ENCODE measurements around the gene SH3PXD2A.

SH3PXD2A gene

GRCh38 chr10:103550229-103550628 lies 305.1 kb downstream of the SH3PXD2A start:
- no peak for DNase-seq

GRCh38 chr10:103549349-103549685 lies 306.1 kb downstream of the SH3PXD2A start:
- DNase-seq, result no peak

DNA sequence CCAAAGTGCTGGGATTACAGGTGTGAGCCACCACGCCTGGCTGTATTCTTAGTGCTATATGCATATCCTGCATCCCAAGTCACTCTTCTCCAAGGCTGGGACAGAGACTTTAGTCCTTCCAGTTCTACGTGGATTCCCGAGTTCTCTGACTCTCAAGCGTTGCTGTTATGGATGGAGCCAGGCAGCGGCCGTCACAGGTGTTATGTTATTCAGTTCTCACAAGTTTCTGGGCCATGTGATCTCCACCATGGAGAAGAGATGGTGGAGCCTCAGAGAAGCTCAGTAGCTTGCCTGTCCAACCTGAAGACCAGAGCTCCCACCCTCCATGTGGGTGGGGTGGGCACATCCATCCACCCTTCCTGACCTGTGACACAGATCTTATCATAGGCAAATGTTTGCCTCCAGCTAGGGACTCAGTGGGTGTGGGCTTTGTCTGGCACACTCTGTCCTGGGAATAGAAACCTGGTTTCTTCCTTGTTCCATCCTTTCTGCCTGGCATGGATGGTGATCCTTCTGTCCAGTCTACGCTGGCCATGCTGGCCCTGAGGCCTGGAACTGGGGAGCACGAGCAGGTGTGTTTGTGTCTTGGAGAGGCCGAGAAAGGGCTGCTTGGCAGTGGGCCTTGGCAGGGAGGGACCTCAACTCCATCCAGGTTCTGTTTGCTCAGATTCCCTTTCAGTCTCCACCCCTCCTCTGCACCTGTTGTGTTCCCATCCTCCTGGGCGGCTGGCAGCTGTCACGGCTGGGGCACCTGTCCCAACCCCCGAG lies 306.6 kb downstream of the SH3PXD2A start:
- no peak for DNase-seq

DNA sequence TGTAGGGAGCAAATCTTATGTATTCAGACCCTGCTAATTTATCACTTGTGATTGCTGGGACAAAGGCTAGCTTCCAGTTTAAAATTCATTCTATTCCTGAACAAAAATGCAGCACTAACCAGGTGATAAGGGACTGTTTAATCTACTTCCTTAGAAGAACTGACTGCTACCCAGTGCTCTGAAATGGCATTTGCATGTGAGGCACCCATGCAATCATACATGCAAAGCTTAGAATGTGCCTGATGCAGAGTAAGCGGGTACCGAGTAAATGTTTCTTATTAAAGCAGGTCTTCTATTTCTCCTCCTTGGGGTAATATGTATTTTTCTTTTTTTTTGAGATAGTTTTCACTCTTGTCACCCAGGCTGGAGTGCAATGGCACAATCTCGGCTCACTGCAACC lies 307.4 kb downstream of the SH3PXD2A start:
- DNase-seq, result no peak

DNA sequence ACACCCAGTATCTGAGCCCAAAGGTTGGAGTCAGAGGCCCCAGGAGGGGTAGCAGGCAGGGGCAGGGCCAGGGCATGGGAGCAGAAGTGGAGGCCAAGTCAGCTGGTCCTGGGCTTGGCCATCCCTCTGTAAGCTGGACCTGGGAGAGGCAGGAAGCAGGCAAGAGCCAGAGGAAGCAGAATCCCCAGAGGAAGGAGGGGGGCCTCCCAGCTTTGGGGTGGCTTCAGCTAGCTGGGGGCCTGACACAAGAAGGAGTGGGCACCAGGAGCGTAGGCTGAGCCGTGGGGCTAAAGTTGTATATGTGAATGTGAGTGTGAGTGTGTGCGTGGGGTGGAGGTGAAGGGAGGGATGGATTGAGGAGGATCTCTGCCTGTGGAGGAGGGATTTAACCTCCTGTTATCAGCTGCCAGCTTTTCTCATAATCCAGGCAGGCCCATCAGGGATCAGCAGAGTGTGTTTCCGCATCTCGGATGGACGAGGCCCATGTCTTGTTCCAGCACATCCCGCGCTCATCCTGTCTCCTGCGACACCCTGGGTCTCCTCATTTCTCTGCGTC lies 307.9 kb downstream of the SH3PXD2A start:
- no peak for DNase-seq

GRCh38 chr10:103546401-103546800 lies 309.0 kb downstream of the SH3PXD2A start:
- no peak for DNase-seq

GRCh38 chr10:103545771-103546281 lies 309.6 kb downstream of the SH3PXD2A start:
- no peak for DNase-seq

- DNase-seq, result no peak
Observed at GRCh38 chr10:103545366-103545765, 310.0 kb downstream of the SH3PXD2A start.

DNA sequence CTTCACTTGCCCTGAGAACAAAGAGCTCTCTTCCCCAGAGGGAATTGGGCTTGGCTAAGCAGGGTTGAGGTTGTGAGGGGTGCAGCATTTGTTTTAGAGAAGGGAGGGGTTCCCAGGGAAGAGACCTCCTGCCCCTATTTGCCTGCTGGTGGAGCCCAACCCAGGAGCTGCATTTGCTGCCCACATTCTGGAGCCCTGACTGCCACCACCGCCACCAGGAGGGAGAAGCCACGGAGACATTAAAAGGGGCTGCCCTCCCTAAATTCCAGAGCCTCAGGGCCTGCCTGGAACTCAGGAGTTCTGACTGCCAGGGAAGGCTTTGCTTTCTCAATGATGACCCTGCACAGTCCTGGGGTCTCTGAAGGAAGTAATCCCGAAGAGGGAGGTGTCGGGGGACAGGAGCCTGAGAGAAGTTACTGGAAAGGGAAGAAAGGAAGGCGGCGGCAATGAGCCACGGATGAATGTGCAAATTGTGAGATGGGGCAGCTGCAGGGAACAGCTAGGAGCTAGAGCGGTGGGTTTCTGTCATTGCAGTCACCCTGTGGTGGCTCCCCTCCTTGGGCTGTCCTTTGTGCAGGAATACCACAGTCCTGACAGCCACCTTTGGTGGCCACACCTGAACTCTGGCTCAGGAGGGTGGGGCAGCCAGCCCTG lies 310.6 kb downstream of the SH3PXD2A start:
- DNase-seq, result no peak
